Stimulated activated CD4-positive, alpha-beta T cell treated with anti-CD3 and anti-CD28 coated beads, Interleukin-15, amount 100 ng/mL, for 24 hours (primary cell): ENCODE data around the gene PEX12.
"Not testable (repeated sequence)": the region's sequence is repeated elsewhere in the genome, so short reads cannot be mapped to it uniquely, and the experiment has no call there.

Experiments
- DNase-seq: peaks from one replicate; pipeline ENCODE4 v3.0.0-alpha.2; 2020

Gene PEX12

GRCh38 chr17:35577830-35578196 is 558 bp downstream of the PEX12 start:
- peak; percentile 19 for DNase-seq

GRCh38 chr17:35575759-35576158 is 2.6 kb downstream of the PEX12 start:
- no peak for DNase-seq

- no peak for DNase-seq
Observed at GRCh38 chr17:35569405-35569804, 9.0 kb downstream of the PEX12 start.

- DNase-seq = peak; percentile 70
Observed at GRCh38 chr17:35568561-35568960, 9.8 kb downstream of the PEX12 start.

- DNase-seq = no peak
Observed at GRCh38 chr17:35566968-35567367, 11.4 kb downstream of the PEX12 start.

GRCh38 chr17:35563181-35563580 is 15.2 kb downstream of the PEX12 start:
- DNase-seq = not testable (repeated sequence)

GRCh38 chr17:35560703-35561102 is 17.7 kb downstream of the PEX12 start, which contains the start of gene SLFN14:
Gene SLFN14, minus strand, starts transcription at chr17:35560819. Its CDS starts 2,757 bp downstream, at chr17:35558062.
- DNase-seq = no peak

GRCh38 chr17:35559495-35560210 is 18.7 kb downstream of the PEX12 start:
- no peak for DNase-seq

- DNase-seq = no peak
Observed at GRCh38 chr17:35557353-35557752, 21.0 kb downstream of the PEX12 start.

GRCh38 chr17:35555691-35556090 is 22.7 kb downstream of the PEX12 start:
- DNase-seq = no peak

GRCh38 chr17:35554668-35555067 is 23.7 kb downstream of the PEX12 start:
- DNase-seq = no peak

- DNase-seq = no peak
Observed at GRCh38 chr17:35553310-35553709, 25.1 kb downstream of the PEX12 start.

- no peak for DNase-seq
Observed at GRCh38 chr17:35548978-35549377, 29.4 kb downstream of the PEX12 start.

- no peak for DNase-seq
Observed at GRCh38 chr17:35548208-35548810, 30.1 kb downstream of the PEX12 start.

GRCh38 chr17:35546487-35546886 is 31.9 kb downstream of the PEX12 start:
- no peak for DNase-seq

GRCh38 chr17:35545150-35545549 is 33.2 kb downstream of the PEX12 start:
- no peak for DNase-seq

GRCh38 chr17:35543856-35544255 is 34.5 kb downstream of the PEX12 start:
- no peak for DNase-seq

- DNase-seq = no peak
Observed at GRCh38 chr17:35542990-35543389, 35.4 kb downstream of the PEX12 start.

- DNase-seq = no peak
Observed at GRCh38 chr17:35541434-35541833, 36.9 kb downstream of the PEX12 start.

- DNase-seq = peak; percentile 62
Observed at GRCh38 chr17:35540589-35541404, 37.6 kb downstream of the PEX12 start.

GRCh38 chr17:35539659-35540026 is 38.7 kb downstream of the PEX12 start:
- DNase-seq = no peak

- DNase-seq = no peak
Observed at GRCh38 chr17:35537601-35538141, 40.7 kb downstream of the PEX12 start, which contains the start of gene SLFN12L. Gene SLFN12L, minus strand, starts transcription at chr17:35537678. Its CDS starts 15,314 bp downstream, at chr17:35522364.

GRCh38 chr17:35536664-35537171 is 41.7 kb downstream of the PEX12 start:
- DNase-seq = peak; percentile 49
